ENCODE measurements around the gene STK38L. TPM values are rescaled to one million over a fixed set of nuclear protein-coding genes. Genes with fewer than 3 reads are reported as not detected.

STK38L gene
- total and polyA plus RNA-seq, 10 of the 15 experiments (the other 5 are each of a cell fraction or from before 2014, with no cell fraction given), result 43.0 to 154 (median 115) TPM

- peak; percentile 0 for TF ChIP-seq SKIL (IDR thresholded peaks at IDR 0.05; ENCODE audit: low read depth, poor library complexity, severe bottlenecking)
- no peak for TF ChIP-seq ATF3 (IDR thresholded peaks at IDR 0.05; ENCODE audit: borderline replicate concordance, extremely low read depth, low read depth, low read length)
- TF ChIP-seq, protein P1, sequence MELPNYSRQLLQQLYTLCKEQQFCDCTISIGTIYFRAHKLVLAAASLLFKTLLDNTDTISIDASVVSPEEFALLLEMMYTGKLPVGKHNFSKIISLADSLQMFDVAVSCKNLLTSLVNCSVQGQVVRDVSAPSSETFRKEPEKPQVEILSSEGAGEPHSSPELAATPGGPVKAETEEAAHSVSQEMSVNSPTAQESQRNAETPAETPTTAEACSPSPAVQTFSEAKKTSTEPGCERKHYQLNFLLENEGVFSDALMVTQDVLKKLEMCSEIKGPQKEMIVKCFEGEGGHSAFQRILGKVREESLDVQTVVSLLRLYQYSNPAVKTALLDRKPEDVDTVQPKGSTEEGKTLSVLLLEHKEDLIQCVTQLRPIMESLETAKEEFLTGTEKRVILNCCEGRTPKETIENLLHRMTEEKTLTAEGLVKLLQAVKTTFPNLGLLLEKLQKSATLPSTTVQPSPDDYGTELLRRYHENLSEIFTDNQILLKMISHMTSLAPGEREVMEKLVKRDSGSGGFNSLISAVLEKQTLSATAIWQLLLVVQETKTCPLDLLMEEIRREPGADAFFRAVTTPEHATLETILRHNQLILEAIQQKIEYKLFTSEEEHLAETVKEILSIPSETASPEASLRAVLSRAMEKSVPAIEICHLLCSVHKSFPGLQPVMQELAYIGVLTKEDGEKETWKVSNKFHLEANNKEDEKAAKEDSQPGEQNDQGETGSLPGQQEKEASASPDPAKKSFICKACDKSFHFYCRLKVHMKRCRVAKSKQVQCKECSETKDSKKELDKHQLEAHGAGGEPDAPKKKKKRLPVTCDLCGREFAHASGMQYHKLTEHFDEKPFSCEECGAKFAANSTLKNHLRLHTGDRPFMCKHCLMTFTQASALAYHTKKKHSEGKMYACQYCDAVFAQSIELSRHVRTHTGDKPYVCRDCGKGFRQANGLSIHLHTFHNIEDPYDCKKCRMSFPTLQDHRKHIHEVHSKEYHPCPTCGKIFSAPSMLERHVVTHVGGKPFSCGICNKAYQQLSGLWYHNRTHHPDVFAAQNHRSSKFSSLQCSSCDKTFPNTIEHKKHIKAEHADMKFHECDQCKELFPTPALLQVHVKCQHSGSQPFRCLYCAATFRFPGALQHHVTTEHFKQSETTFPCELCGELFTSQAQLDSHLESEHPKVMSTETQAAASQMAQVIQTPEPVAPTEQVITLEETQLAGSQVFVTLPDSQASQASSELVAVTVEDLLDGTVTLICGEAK (IDR thresholded peaks at IDR 0.05; ENCODE audit: borderline replicate concordance), result no peak
- TF ChIP-seq, protein P2, sequence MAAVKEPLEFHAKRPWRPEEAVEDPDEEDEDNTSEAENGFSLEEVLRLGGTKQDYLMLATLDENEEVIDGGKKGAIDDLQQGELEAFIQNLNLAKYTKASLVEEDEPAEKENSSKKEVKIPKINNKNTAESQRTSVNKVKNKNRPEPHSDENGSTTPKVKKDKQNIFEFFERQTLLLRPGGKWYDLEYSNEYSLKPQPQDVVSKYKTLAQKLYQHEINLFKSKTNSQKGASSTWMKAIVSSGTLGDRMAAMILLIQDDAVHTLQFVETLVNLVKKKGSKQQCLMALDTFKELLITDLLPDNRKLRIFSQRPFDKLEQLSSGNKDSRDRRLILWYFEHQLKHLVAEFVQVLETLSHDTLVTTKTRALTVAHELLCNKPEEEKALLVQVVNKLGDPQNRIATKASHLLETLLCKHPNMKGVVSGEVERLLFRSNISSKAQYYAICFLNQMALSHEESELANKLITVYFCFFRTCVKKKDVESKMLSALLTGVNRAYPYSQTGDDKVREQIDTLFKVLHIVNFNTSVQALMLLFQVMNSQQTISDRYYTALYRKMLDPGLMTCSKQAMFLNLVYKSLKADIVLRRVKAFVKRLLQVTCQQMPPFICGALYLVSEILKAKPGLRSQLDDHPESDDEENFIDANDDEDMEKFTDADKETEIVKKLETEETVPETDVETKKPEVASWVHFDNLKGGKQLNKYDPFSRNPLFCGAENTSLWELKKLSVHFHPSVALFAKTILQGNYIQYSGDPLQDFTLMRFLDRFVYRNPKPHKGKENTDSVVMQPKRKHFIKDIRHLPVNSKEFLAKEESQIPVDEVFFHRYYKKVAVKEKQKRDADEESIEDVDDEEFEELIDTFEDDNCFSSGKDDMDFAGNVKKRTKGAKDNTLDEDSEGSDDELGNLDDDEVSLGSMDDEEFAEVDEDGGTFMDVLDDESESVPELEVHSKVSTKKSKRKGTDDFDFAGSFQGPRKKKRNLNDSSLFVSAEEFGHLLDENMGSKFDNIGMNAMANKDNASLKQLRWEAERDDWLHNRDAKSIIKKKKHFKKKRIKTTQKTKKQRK (IDR thresholded peaks at IDR 0.05; ENCODE audit: low read depth, low read length), result no peak
- no peak for TF ChIP-seq TCF12 (IDR thresholded peaks at IDR 0.05; ENCODE audit: low read depth, low read length)
- no peak for TF ChIP-seq WRNIP1 (IDR thresholded peaks at IDR 0.05; ENCODE audit: borderline replicate concordance, low read depth, low read length)
Measured at GRCh38 chr12:27208414-27208750, 35.7 kb upstream of the STK38L start (continued).

Measured in GM12878 (cell line).